GM12875 (cell line): ENCODE results near the gene PLCH2.

ENCODE experiments used
- H3K4me3 ChIP-seq: one replicate; pipeline ENCODE4 v1.5.1; 2011; ENCODE audit warnings: low read depth, low read length, control low read depth
- TF ChIP-seq, protein P1 (sequence below): IDR thresholded peaks from 2 replicates; pipeline ENCODE4 v1.5.1; 2011; ENCODE audit warnings: low read depth, mild to moderate bottlenecking, control low read depth, inconsistent platforms, low read length, moderate library complexity, borderline replicate concordance; ENCODE audit not compliant: insufficient read depth

The PLCH2 gene

DNA sequence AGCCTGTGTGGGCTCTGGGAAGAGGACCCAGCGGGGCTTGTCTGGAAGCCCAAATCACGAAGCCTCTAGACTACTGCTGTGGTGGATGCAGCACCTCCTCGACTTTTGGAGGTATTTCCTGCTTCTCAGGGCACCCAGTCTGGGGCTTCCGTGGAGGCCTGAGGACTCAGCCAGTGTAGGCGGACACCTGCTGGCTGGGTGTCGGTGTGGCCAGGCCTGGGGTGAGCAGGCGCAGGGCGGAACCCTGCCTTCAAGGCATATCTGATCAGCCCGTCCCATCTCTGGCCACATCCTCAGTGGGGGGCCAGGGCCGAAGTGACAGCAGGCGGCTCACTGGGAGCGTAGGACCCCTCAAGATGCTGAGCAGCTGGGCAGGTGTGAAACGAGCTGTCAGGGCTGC lies 6.9 kb downstream of the PLCH2 start:
- TF ChIP-seq, protein P1, sequence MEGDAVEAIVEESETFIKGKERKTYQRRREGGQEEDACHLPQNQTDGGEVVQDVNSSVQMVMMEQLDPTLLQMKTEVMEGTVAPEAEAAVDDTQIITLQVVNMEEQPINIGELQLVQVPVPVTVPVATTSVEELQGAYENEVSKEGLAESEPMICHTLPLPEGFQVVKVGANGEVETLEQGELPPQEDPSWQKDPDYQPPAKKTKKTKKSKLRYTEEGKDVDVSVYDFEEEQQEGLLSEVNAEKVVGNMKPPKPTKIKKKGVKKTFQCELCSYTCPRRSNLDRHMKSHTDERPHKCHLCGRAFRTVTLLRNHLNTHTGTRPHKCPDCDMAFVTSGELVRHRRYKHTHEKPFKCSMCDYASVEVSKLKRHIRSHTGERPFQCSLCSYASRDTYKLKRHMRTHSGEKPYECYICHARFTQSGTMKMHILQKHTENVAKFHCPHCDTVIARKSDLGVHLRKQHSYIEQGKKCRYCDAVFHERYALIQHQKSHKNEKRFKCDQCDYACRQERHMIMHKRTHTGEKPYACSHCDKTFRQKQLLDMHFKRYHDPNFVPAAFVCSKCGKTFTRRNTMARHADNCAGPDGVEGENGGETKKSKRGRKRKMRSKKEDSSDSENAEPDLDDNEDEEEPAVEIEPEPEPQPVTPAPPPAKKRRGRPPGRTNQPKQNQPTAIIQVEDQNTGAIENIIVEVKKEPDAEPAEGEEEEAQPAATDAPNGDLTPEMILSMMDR: no peak
- H3K4me3 ChIP-seq: no peak overlapping the region

DNA sequence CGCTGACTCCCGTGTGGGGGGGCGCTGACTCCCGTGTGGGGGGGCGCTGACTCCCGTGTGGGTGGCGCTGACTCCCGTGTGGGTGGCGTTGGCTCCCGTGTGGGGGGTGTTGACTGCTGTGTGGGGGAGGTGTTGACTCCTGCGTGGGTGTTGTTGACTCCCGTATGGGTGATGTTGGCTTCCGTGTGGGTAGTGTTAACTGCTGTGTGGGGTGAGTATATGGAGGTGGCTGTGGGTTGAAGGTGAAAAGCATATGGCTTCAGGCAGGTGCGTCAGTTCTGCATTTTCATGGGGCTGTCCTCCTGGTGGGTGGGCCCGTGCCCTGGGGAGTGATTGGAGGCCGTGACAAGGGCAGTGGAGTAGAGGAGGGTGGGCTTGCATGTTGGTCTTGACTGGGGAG lies 7.9 kb downstream of the PLCH2 start:
- TF ChIP-seq, protein P1: no peak
- no peak overlapping the region for H3K4me3 ChIP-seq

DNA sequence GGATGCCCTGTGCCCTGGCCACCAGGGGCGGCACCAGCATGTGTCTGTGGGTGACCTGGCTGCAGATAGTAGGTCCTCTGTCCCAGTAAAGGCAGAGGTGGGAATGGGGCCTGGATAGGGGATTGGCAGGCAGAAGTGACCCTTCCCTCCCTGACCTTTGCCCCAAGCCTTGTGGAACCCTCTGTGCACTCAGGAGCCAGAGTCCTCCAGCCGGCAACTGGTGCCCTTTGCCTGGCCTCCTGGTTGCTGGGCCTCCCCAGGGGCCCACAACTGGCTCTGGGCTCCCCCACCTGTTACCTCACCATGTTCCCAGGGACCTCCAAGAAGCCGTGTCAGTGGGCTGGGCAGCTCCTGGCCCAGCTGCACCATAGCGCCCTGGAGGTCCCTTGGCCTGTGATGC lies 10.0 kb downstream of the PLCH2 start:
- H3K4me3 ChIP-seq: no peak overlapping the region
- TF ChIP-seq, protein P1: no peak

DNA sequence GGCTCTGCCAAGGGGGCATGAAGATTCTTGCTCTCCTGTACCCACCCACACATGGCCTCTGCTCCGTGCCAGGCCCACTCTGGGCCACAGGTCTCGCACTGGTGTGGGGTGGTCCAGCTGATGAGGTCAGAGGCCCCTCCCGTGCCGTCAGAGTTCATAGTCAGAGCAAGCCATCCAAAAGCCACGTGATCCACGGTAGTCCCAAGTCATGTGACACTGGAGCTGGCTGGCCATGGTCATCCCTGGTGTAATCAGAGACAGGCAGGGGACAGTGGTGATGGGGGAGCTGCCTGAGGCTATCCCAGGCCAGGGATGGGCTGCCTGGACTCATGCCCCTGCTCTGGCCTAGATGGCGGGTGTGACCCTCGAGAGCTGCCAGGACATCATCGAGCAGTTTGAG lies 10.5 kb downstream of the PLCH2 start:
- TF ChIP-seq, protein P1: no peak
- no peak overlapping the region for H3K4me3 ChIP-seq

DNA sequence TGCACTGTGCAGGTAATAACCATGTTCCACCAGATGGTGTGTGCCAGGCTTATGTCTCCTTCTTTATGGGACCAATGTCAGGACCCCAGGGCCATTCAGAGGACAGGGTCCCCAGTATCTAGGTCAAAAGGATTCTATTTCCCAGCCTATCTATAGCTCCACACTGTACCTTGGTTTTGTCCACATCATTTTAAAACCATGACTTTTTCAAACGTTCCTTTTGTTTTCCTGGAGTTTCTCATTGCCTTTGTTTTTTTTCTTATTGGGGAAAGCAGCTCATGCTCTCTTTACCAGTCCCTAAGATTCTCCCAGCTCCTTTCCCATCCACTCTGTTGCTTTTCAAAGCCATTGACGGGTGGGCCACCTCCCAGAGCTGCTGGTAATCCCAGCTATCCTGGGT lies 12.6 kb downstream of the PLCH2 start:
- TF ChIP-seq, protein P1: no peak

DNA sequence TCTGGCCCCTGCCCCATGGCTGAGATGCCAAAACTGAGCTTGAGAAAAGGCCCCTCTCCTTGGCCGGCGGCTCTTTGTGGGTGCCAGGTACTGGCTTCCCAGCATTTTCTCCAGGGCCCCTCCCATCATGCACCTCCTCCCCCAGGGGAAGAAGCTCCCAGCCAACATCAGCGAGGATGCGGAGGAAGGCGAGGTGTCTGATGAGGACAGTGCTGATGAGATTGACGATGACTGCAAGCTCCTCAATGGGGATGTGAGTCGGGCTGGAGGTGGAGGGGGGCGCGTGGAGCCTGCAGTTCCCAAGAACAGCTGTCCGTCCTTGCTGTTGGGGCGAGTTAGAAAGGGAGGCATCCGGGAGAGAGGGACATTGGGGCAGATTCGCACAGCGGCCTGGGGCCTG lies 13.5 kb downstream of the PLCH2 start:
- no peak overlapping the region for H3K4me3 ChIP-seq
- TF ChIP-seq, protein P1: no peak

More for the DNA sequence above, 12.6 kb downstream of the PLCH2 start:
- no peak overlapping the region for H3K4me3 ChIP-seq

DNA sequence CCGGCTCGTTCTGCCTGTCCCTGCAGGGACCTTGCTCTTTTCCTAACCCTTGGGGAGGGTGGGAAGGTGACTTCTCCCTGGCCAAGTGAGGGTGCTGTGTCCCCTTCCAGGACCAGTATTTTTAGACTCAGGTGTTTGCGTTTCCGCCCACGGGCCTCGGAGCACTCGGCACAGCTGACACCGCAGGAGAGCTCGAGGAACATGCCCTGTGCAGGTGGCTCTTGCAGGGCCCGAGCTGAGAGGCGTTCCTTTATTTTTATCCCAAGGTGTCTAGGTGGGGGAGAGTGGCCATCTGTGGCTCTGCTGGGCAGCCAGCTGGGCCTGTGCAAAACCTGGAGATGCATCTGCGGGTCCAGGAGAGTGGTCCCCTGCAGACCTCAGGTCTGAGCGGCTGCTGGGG lies 16.0 kb downstream of the PLCH2 start:
- H3K4me3 ChIP-seq: no peak overlapping the region
- TF ChIP-seq, protein P1: no peak
